Measurements from ENCODE around the gene PPP1R10. TPM values are rescaled to one million over a fixed set of nuclear protein-coding genes. Genes with fewer than 3 reads are reported as not detected.

Gene PPP1R10
- total and polyA plus RNA-seq, 2 of the 13 experiments (the other 11 are each of a cell fraction or from before 2014, with no cell fraction given) = 26.3 to 38.4 TPM

- TF ChIP-seq, protein P1, sequence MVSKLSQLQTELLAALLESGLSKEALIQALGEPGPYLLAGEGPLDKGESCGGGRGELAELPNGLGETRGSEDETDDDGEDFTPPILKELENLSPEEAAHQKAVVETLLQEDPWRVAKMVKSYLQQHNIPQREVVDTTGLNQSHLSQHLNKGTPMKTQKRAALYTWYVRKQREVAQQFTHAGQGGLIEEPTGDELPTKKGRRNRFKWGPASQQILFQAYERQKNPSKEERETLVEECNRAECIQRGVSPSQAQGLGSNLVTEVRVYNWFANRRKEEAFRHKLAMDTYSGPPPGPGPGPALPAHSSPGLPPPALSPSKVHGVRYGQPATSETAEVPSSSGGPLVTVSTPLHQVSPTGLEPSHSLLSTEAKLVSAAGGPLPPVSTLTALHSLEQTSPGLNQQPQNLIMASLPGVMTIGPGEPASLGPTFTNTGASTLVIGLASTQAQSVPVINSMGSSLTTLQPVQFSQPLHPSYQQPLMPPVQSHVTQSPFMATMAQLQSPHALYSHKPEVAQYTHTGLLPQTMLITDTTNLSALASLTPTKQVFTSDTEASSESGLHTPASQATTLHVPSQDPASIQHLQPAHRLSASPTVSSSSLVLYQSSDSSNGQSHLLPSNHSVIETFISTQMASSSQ (IDR thresholded peaks at IDR 0.05; ENCODE audit: low read depth) = 0 out of 2 replicates have a peak, but pooled peaks have one; percentile 2
- TF ChIP-seq, protein P1 (CRISPR knock-in tag; IDR thresholded peaks at IDR 0.05; ENCODE audit: borderline replicate concordance) = no peak
- TF ChIP-seq SYNCRIP (IDR thresholded peaks at IDR 0.05; ENCODE audit: insufficient read depth, low read depth, low read length) (no peak), ZBTB38 (CRISPR knock-in tag; IDR thresholded peaks at IDR 0.05) (peak; percentile 51; the same call in 1 of the 2 replicates), RFX3 (CRISPR knock-in tag; IDR thresholded peaks at IDR 0.05) (no peak), NR3C1 (CRISPR knock-in tag; IDR thresholded peaks at IDR 0.05) (no peak), ZNF354B (CRISPR knock-in tag; IDR thresholded peaks at IDR 0.05) (0 out of 2 replicates have a peak, but pooled peaks have one; percentile 53), GLI4 (CRISPR knock-in tag; IDR thresholded peaks at IDR 0.05; ENCODE audit: borderline replicate concordance) (no peak), SATB2 (CRISPR knock-in tag; IDR thresholded peaks at IDR 0.05) (peak; percentile 55; the same call in 1 of the 2 replicates), SMAD3 (CRISPR knock-in tag; IDR thresholded peaks at IDR 0.05) (no peak; the same call in 1 of the 2 replicates)
- TF ChIP-seq, protein P2, sequence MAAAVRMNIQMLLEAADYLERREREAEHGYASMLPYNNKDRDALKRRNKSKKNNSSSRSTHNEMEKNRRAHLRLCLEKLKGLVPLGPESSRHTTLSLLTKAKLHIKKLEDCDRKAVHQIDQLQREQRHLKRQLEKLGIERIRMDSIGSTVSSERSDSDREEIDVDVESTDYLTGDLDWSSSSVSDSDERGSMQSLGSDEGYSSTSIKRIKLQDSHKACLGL (CRISPR knock-in tag; IDR thresholded peaks at IDR 0.05) = no peak
- TF ChIP-seq, protein P3, sequence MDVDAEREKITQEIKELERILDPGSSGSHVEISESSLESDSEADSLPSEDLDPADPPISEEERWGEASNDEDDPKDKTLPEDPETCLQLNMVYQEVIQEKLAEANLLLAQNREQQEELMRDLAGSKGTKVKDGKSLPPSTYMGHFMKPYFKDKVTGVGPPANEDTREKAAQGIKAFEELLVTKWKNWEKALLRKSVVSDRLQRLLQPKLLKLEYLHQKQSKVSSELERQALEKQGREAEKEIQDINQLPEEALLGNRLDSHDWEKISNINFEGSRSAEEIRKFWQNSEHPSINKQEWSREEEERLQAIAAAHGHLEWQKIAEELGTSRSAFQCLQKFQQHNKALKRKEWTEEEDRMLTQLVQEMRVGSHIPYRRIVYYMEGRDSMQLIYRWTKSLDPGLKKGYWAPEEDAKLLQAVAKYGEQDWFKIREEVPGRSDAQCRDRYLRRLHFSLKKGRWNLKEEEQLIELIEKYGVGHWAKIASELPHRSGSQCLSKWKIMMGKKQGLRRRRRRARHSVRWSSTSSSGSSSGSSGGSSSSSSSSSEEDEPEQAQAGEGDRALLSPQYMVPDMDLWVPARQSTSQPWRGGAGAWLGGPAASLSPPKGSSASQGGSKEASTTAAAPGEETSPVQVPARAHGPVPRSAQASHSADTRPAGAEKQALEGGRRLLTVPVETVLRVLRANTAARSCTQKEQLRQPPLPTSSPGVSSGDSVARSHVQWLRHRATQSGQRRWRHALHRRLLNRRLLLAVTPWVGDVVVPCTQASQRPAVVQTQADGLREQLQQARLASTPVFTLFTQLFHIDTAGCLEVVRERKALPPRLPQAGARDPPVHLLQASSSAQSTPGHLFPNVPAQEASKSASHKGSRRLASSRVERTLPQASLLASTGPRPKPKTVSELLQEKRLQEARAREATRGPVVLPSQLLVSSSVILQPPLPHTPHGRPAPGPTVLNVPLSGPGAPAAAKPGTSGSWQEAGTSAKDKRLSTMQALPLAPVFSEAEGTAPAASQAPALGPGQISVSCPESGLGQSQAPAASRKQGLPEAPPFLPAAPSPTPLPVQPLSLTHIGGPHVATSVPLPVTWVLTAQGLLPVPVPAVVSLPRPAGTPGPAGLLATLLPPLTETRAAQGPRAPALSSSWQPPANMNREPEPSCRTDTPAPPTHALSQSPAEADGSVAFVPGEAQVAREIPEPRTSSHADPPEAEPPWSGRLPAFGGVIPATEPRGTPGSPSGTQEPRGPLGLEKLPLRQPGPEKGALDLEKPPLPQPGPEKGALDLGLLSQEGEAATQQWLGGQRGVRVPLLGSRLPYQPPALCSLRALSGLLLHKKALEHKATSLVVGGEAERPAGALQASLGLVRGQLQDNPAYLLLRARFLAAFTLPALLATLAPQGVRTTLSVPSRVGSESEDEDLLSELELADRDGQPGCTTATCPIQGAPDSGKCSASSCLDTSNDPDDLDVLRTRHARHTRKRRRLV (CRISPR knock-in tag; IDR thresholded peaks at IDR 0.05) = no peak
- TF ChIP-seq, protein P4, sequence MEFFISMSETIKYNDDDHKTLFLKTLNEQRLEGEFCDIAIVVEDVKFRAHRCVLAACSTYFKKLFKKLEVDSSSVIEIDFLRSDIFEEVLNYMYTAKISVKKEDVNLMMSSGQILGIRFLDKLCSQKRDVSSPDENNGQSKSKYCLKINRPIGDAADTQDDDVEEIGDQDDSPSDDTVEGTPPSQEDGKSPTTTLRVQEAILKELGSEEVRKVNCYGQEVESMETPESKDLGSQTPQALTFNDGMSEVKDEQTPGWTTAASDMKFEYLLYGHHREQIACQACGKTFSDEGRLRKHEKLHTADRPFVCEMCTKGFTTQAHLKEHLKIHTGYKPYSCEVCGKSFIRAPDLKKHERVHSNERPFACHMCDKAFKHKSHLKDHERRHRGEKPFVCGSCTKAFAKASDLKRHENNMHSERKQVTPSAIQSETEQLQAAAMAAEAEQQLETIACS (CRISPR knock-in tag; IDR thresholded peaks at IDR 0.05) = no peak; the same call in 1 of the 2 replicates
Observed at GRCh38 chr6:30614044-30614842, 2.8 kb downstream of the PPP1R10 start (continued).
